HG03103 (cell line): ENCODE measurements around the gene CFAP73.

Experiments used
- ATAC-seq: cut with Tn5 transposase; IDR thresholded peaks from one replicate; pipeline ENCODE4 v1.9.1; 2021; ENCODE audit warnings: low read depth; ENCODE audit not compliant: unreplicated experiment

The CFAP73 gene

DNA sequence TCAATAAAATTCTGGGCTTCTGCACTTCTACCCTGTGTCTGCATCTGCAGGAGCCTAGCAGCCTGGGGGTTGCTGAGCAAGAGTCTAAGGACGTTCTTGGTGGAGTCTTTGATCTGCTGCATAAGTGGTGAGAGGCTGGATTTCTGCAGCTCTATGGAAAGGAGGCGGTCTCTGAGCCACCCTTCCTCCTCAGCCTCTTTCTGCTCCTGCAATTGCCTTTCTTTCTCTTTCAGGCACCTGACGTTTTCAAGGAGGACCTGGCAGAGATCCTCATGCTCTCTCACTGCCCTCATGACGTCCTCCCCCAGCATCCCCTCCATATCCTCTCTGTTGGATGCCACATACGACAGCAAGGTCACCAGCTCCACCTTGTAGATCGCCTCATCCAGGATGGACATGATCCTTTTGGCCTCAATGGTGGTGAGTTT, 58.1 kb downstream of the CFAP73 start:
- ATAC-seq = no peak

GRCh38 chr12:113208041-113208934, 58.8 kb downstream of the CFAP73 start:
- ATAC-seq = peak; percentile 66
